H9 (cell line): ENCODE data around the gene SFMBT1. TPM values are rescaled to one million over a fixed set of nuclear protein-coding genes. Genes with fewer than 3 reads are reported as not detected.

Experiments
- DNase-seq: peaks from one replicate; pipeline ENCODE4 v3.0.0-alpha.2; 2017
- H2AFZ ChIP-seq: one replicate; pipeline ENCODE4 v1.6.1; 2013; ENCODE audit warnings: mild to moderate bottlenecking, low read length, control low read depth, moderate library complexity
- H2AK5ac ChIP-seq: 2 replicates; pipeline ENCODE4 v1.6.1; 2013; ENCODE audit warnings: low read length, control low read depth, mixed read lengths; ENCODE audit not compliant: insufficient read length
- H2BK120ac ChIP-seq: one replicate; pipeline ENCODE4 v1.6.1; 2013; ENCODE audit warnings: low read depth, mild to moderate bottlenecking, low read length, control low read depth, inconsistent platforms; ENCODE audit not compliant: poor library complexity, severe bottlenecking
- H2BK12ac ChIP-seq: 2 replicates; pipeline ENCODE4 v1.6.1; 2013; ENCODE audit warnings: low read length, control low read depth, mixed read lengths, low read depth; ENCODE audit not compliant: insufficient read length
- H2BK15ac ChIP-seq: 2 replicates; pipeline ENCODE4 v1.6.1; 2013; ENCODE audit warnings: low read depth, low read length, control low read depth
- H2BK20ac ChIP-seq: one replicate; pipeline ENCODE4 v1.6.1; 2013; ENCODE audit warnings: low read depth, mild to moderate bottlenecking, low read length, control low read depth, inconsistent platforms; ENCODE audit not compliant: poor library complexity, severe bottlenecking
- H2BK5ac ChIP-seq: 2 replicates; pipeline ENCODE4 v1.6.1; 2013; ENCODE audit warnings: low read length, control low read depth, mixed read lengths; ENCODE audit not compliant: insufficient read length
- H3K14ac ChIP-seq: 2 replicates; pipeline ENCODE4 v1.6.1; 2013; ENCODE audit warnings: low read length, control low read depth; ENCODE audit not compliant: insufficient read depth
- H3K18ac ChIP-seq: 2 replicates; pipeline ENCODE4 v1.6.1; 2013; ENCODE audit warnings: low read depth, mild to moderate bottlenecking, mixed read lengths, low read length, control low read depth; ENCODE audit not compliant: insufficient read length
- H3K23ac ChIP-seq: 2 replicates; pipeline ENCODE4 v1.6.1; 2013; ENCODE audit warnings: low read length, control low read depth, mixed read lengths, low read depth; ENCODE audit not compliant: insufficient read length
- H3K23me2 ChIP-seq: 2 replicates; pipeline ENCODE4 v1.6.1; 2013; ENCODE audit warnings: low read depth, mild to moderate bottlenecking, mixed read lengths, low read length, control low read depth; ENCODE audit not compliant: insufficient read length, poor library complexity, severe bottlenecking
- H3K27ac ChIP-seq: 2 replicates; pipeline ENCODE4 v1.5.1; 2013; ENCODE audit warnings: low read length, control low read depth, mixed read lengths, low read depth; ENCODE audit not compliant: insufficient read length
- H3K27me3 ChIP-seq: 2 replicates; pipeline ENCODE4 v1.6.1; 2013; ENCODE audit warnings: low read length, control low read depth, inconsistent platforms; ENCODE audit not compliant: insufficient read depth
- H3K4ac ChIP-seq: 2 replicates; pipeline ENCODE4 v1.6.1; 2013; ENCODE audit warnings: low read depth, mild to moderate bottlenecking, control low read depth, inconsistent platforms, low read length, moderate library complexity
- H3K4me1 ChIP-seq: 2 replicates; pipeline ENCODE4 v1.6.1; 2013; ENCODE audit warnings: low read length, control low read depth, inconsistent platforms; ENCODE audit not compliant: insufficient read depth
- H3K4me2 ChIP-seq: 2 replicates; pipeline ENCODE4 v1.6.1; 2013; ENCODE audit warnings: low read length, control low read depth, mixed read lengths; ENCODE audit not compliant: insufficient read length, insufficient read depth
- H3K56ac ChIP-seq: 2 replicates; pipeline ENCODE4 v1.6.1; 2013; ENCODE audit warnings: low read depth, mild to moderate bottlenecking, mixed read lengths, low read length, control low read depth; ENCODE audit not compliant: insufficient read length
- H3K79me1 ChIP-seq: 2 replicates; pipeline ENCODE4 v1.6.1; 2013; ENCODE audit warnings: low read depth, mild to moderate bottlenecking, moderate library complexity, low read length, control low read depth, inconsistent platforms; ENCODE audit not compliant: insufficient read depth, poor library complexity, severe bottlenecking
- H3K79me2 ChIP-seq: 2 replicates; pipeline ENCODE4 v1.6.1; 2013; ENCODE audit warnings: low read length, control low read depth, inconsistent platforms; ENCODE audit not compliant: insufficient read depth
- H3K9ac ChIP-seq: 2 replicates; pipeline ENCODE4 v1.6.1; 2013; ENCODE audit warnings: low read length, control low read depth, mixed read lengths; ENCODE audit not compliant: insufficient read length; ENCODE audit errors: extremely low read depth
- H3K9me3 ChIP-seq: one replicate; pipeline ENCODE4 v1.6.1; 2013; ENCODE audit warnings: low read depth, low read length, inconsistent platforms; ENCODE audit not compliant: control insufficient read depth
- H3T11ph ChIP-seq: one replicate; pipeline ENCODE4 v1.6.1; 2013; ENCODE audit warnings: mild to moderate bottlenecking, low read length, control low read depth, inconsistent platforms
- H4K20me1 ChIP-seq: one replicate; pipeline ENCODE4 v1.6.1; 2013; ENCODE audit not compliant: control insufficient read depth, insufficient read length, insufficient read depth
- H4K5ac ChIP-seq: 2 replicates; pipeline ENCODE4 v1.6.1; 2013; ENCODE audit warnings: low read depth, mild to moderate bottlenecking, mixed read lengths, low read length, control low read depth; ENCODE audit not compliant: insufficient read length
- H4K8ac ChIP-seq: replicated peaks from 2 replicates; pipeline ENCODE4 v1.6.1; 2013; ENCODE audit warnings: low read length, control low read depth, mixed read lengths, low read depth; ENCODE audit not compliant: insufficient read length
- H4K91ac ChIP-seq: 2 replicates; pipeline ENCODE4 v1.6.1; 2013; ENCODE audit warnings: low read depth, mild to moderate bottlenecking, moderate library complexity, mixed read lengths, low read length, control low read depth; ENCODE audit not compliant: insufficient read length
- H3K27ac Mint-ChIP-seq, 3 experiments: 2 replicates in 2 of 3; 3 replicates in 1 of 3; pipeline ENCODE4 v1.8.0; 2020 to 2021; ENCODE audit warnings: mixed read lengths in 3 of 3, mild to moderate bottlenecking in 1 of 3, moderate library complexity in 1 of 3
- H3K27me3 Mint-ChIP-seq: 2 replicates; pipeline ENCODE4 v1.8.0; 2021; ENCODE audit warnings: low read depth, mild to moderate bottlenecking, moderate library complexity, mixed read lengths
- H3K36me3 Mint-ChIP-seq, 3 experiments: 2 replicates in 2 of 3; 3 replicates in 1 of 3; pipeline ENCODE4 v1.8.0; 2020 to 2021; ENCODE audit warnings: low read depth in 3 of 3, mixed read lengths in 3 of 3; ENCODE audit not compliant: insufficient read depth in 1 of 3
- H3K4me1 Mint-ChIP-seq, 2 experiments: 2 replicates each; pipeline ENCODE4 v1.8.0; 2020; ENCODE audit warnings: mixed read lengths in 2 of 2
- H3K4me3 Mint-ChIP-seq, 2 experiments: 2 replicates in 1 of 2; 3 replicates in 1 of 2; pipeline ENCODE4 v1.8.0; 2020 to 2021; ENCODE audit warnings: mild to moderate bottlenecking in 2 of 2, mixed read lengths in 2 of 2, moderate library complexity in 1 of 2
- H3K9me3 Mint-ChIP-seq, 2 experiments: 2 replicates in 1 of 2; 3 replicates in 1 of 2; pipeline ENCODE4 v1.8.0; 2020; ENCODE audit warnings: mild to moderate bottlenecking in 2 of 2, mixed read lengths in 2 of 2, moderate library complexity in 1 of 2
- CTCF ChIP-seq: fragments of 200-600 bp; sonication (generic); conservative IDR thresholded peaks from 3 replicates; pipeline ENCODE4 v1.8.0; 2021; ENCODE audit warnings: antibody characterized with exemption, mild to moderate bottlenecking
- WGBS: extraction: QIAGEN DNeasy Blood & Tissue Kit; methylation state at CpG from one replicate; pipeline ENCODE4 v1.1.7; 2013; ENCODE audit warnings: missing lambda C conversion rate, low lambda C conversion rate, mixed read lengths; ENCODE audit not compliant: insufficient read length; ENCODE audit errors: extremely low coverage; 5-methylcytosine and 5-hydroxymethylcytosine counted together
- total RNA-seq: library from RNA; stranded (reverse); gene quantifications from 2 replicates; pipeline ENCODE4 v1.2.1, GENCODE V29; 2021

The SFMBT1 gene
- total RNA-seq, 1 experiment from 2014 or later = 15.3 TPM

- no peaks in the 10 kb centered on the region for H3K27me3 Mint-ChIP-seq
- H4K5ac ChIP-seq = no peak overlapping the region
- no CpG with 5 or more reads among the region's 2 CpGs for WGBS
Observed at GRCh38 chr3:52931889-52932288, 114.0 kb downstream of the SFMBT1 start.

More at GRCh38 chr3:52931889-52932288, 114.0 kb downstream of the SFMBT1 start:
- H3K9me3 ChIP-seq = no peaks in the 10 kb centered on the region
- no peaks in the 10 kb centered on the region for H3K9me3 Mint-ChIP-seq
- no peak overlapping the region for H3K4ac ChIP-seq
- no peak overlapping the region for H2BK15ac ChIP-seq
- H4K91ac ChIP-seq = no peak overlapping the region
- H4K8ac ChIP-seq = no peak overlapping the region
- H2AK5ac ChIP-seq = no peak overlapping the region
- H3K9ac ChIP-seq = no peak overlapping the region
- no peak overlapping the region for H2BK20ac ChIP-seq
- no peak overlapping the region for H3K18ac ChIP-seq
- H3K4me1 ChIP-seq = no peaks in the 10 kb centered on the region
- no peak overlapping the region for H3K27ac Mint-ChIP-seq
- no peak overlapping the region for H3K4me3 Mint-ChIP-seq
- H3K23ac ChIP-seq = no peak overlapping the region
- H3K36me3 Mint-ChIP-seq = peaks cover 0 to 3% (median 0%) of the 10 kb centered on the region in 3 experiments; a peak in 1 of 7 replicates
- peak; percentile 8; the same call in 2 of the 3 replicates for TF ChIP-seq CTCF
- H3K4me1 Mint-ChIP-seq = no peaks in the 10 kb centered on the region; a peak in 1 of 4 replicates
- H3K56ac ChIP-seq = no peak overlapping the region
- no peak overlapping the region for H2AFZ ChIP-seq
- no peak overlapping the region for H3K27ac ChIP-seq
- H3K27me3 ChIP-seq = no peaks in the 10 kb centered on the region
- H3K14ac ChIP-seq = no peak overlapping the region
- H3T11ph ChIP-seq = no peak overlapping the region
- H3K79me2 ChIP-seq = no peaks in the 10 kb centered on the region
- no peak overlapping the region for H2BK120ac ChIP-seq
- DNase-seq = no peak
- no peak overlapping the region for H2BK12ac ChIP-seq
- H2BK5ac ChIP-seq = no peak overlapping the region
- H4K20me1 ChIP-seq = no peaks in the 10 kb centered on the region
- H3K4me2 ChIP-seq = no peak overlapping the region
- no peaks in the 10 kb centered on the region for H3K79me1 ChIP-seq
- H3K23me2 ChIP-seq = no peaks in the 10 kb centered on the region
